ENCODE measurements around the gene HIVEP3. TPM values are rescaled to one million over a fixed set of nuclear protein-coding genes. Genes with fewer than 3 reads are reported as not detected.

Gene HIVEP3
- total RNA-seq, 1 donor from 2014 or later: 5.7 TPM

DNA sequence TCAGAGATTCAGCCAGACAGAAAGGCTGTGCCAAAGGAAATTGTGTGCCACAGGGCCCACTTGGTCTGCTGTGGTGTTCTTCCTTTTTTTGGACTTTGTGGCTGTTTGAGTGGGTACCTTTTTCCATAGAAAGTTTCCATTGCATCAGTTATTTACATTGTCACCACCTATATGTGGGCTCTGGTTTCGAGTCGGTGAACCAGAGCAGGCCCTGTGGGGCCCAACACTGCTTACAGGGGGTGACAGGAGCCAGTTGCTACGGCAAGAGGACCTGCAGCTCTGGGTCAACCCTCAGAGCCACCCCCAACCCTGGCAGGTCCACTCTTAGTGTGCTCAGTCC is 277.3 kb downstream of the HIVEP3 start:
- no peak for DNase-seq
- intact Hi-C loops (cut with micrococcal nuclease): no loop called here
- no peak overlapping the region for H3K4me3 ChIP-seq
- no peaks in the 10 kb centered on the region for H3K27me3 ChIP-seq (ENCODE audit: low read depth)
- H3K9me3 ChIP-seq (replicated peaks): no peaks in the 10 kb centered on the region
- no peak overlapping the region for H3K27ac ChIP-seq (replicated peaks)
- H3K4me1 ChIP-seq: no peaks in the 10 kb centered on the region
- no peaks in the 10 kb centered on the region for H3K36me3 ChIP-seq
- TF ChIP-seq, protein P1, sequence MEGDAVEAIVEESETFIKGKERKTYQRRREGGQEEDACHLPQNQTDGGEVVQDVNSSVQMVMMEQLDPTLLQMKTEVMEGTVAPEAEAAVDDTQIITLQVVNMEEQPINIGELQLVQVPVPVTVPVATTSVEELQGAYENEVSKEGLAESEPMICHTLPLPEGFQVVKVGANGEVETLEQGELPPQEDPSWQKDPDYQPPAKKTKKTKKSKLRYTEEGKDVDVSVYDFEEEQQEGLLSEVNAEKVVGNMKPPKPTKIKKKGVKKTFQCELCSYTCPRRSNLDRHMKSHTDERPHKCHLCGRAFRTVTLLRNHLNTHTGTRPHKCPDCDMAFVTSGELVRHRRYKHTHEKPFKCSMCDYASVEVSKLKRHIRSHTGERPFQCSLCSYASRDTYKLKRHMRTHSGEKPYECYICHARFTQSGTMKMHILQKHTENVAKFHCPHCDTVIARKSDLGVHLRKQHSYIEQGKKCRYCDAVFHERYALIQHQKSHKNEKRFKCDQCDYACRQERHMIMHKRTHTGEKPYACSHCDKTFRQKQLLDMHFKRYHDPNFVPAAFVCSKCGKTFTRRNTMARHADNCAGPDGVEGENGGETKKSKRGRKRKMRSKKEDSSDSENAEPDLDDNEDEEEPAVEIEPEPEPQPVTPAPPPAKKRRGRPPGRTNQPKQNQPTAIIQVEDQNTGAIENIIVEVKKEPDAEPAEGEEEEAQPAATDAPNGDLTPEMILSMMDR (IDR thresholded peaks at IDR 0.05; ENCODE audit: borderline replicate concordance): no peak

DNA sequence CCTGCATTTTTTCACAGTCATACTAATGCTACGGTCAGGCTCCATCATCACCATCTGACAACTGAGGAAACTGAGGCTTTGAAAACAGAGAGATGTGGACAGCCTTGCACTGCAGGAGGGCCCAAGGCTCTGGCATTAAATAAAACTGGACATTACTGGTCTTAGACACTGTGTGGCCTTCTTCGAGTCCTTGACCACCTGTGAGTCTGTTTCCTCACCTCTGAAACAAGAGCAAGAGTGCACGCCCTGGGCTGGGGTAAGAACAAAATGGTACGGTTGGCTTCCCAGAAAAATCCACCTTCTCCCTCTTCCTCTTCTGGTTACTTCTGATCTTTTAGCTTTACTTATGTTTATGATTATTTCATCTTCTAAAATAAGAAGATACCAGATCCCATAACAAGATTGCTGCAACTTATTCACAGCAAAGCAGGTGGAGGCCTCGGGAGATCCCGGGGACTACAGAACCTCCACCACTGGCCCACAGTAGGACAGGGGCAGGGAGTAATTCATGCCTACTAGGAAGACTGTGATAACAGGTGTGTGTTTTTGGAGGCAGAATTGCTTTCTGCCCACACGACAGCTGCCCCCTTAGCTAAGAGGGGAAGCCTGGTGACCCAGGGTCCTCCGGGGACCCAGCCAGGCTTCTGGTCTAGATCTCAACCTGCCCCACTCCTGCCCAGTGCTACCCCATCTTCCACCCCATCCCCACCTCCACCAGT is 277.8 kb downstream of the HIVEP3 start:
- H3K27ac ChIP-seq (replicated peaks): no peak overlapping the region
- no peak overlapping the region for H3K4me3 ChIP-seq

DNA sequence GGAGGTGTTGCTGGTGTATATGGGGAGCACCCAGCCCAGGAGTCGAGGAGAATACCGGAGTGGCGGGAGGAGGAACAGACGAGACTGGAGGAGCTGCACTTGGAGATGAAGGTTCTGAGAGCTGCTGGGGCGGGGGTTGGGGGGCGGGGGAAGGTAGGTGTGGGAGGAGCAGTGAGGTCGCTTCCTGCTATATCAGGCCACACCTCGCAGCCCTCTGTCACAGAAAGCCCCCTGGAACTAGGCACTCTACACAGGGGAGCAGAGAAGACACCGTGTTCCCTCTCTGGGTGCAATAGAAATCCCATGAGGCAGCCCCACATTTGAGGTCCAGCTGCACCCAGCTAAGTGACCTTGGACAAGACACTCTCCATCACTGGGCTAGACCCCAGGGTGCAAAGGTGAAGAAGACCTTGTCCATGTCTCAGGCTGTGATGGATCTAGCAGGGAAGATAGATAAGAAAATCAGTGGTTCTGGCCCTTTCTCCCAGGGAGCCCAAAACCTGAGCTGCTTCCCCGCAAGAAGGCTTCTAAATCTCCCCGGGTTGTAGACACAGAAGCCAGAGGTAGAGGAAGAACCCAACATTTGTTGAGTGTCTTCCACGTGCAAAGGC is 278.5 kb downstream of the HIVEP3 start:
- Histone ChIP-seq H3K4me1 (no peaks in the 10 kb centered on the region), H3K27me3 (ENCODE audit: low read depth) (no peaks in the 10 kb centered on the region), H3K36me3 (no peaks in the 10 kb centered on the region), H3K4me3 (no peak overlapping the region), H3K27ac (replicated peaks) (no peak overlapping the region), H3K9me3 (replicated peaks) (no peaks in the 10 kb centered on the region)
- TF ChIP-seq, protein P1 (IDR thresholded peaks at IDR 0.05; ENCODE audit: borderline replicate concordance): no peak
- DNase-seq: no peak
- intact Hi-C loops (cut with micrococcal nuclease): no loop called here

More for the DNA sequence above, 277.8 kb downstream of the HIVEP3 start:
- DNase-seq: no peak
- H3K4me1 ChIP-seq: no peaks in the 10 kb centered on the region
- TF ChIP-seq, protein P1 (IDR thresholded peaks at IDR 0.05; ENCODE audit: borderline replicate concordance): no peak
- no peaks in the 10 kb centered on the region for H3K36me3 ChIP-seq
- no peaks in the 10 kb centered on the region for H3K9me3 ChIP-seq (replicated peaks)
- intact Hi-C loops (cut with micrococcal nuclease): no loop called here
- H3K27me3 ChIP-seq (ENCODE audit: low read depth): no peaks in the 10 kb centered on the region

DNA sequence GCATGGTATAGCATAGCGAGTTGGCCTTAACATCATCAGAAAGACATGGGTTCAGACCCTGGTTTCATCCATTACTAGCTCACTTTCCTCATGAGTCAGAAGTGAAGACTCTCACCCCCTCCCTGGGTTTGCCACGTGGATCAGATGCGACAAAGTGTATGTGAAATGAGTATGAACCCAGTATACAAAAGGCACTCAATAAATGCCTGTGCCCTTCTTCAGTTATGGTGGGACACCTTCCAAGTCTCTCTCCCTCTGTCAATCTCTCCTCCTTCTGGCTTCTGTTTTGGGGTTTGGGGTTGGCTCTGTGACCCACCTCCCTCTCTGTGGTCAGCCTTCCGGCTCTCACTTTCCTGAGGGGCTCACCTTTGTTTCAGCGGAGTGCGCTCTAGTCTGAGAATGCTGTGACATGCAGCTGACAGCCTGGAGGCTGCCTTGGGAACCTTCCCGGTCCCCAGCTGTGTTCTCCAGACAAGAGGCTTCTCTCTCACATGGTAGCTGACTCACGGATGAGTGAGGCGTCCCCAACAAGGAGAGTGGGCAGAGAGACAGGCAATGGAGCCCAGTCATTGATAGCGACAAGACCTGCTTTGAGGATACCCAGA is 279.3 kb downstream of the HIVEP3 start:
- TF ChIP-seq, protein P1 (IDR thresholded peaks at IDR 0.05; ENCODE audit: borderline replicate concordance): no peak
- intact Hi-C loops (cut with micrococcal nuclease): no loop called here
- H3K27me3 ChIP-seq (ENCODE audit: low read depth): no peaks in the 10 kb centered on the region
- H3K4me1 ChIP-seq: no peaks in the 10 kb centered on the region
- H3K27ac ChIP-seq (replicated peaks): no peak overlapping the region
- H3K9me3 ChIP-seq (replicated peaks): no peaks in the 10 kb centered on the region
- no peaks in the 10 kb centered on the region for H3K36me3 ChIP-seq
- no peak overlapping the region for H3K4me3 ChIP-seq
- DNase-seq: no peak

DNA sequence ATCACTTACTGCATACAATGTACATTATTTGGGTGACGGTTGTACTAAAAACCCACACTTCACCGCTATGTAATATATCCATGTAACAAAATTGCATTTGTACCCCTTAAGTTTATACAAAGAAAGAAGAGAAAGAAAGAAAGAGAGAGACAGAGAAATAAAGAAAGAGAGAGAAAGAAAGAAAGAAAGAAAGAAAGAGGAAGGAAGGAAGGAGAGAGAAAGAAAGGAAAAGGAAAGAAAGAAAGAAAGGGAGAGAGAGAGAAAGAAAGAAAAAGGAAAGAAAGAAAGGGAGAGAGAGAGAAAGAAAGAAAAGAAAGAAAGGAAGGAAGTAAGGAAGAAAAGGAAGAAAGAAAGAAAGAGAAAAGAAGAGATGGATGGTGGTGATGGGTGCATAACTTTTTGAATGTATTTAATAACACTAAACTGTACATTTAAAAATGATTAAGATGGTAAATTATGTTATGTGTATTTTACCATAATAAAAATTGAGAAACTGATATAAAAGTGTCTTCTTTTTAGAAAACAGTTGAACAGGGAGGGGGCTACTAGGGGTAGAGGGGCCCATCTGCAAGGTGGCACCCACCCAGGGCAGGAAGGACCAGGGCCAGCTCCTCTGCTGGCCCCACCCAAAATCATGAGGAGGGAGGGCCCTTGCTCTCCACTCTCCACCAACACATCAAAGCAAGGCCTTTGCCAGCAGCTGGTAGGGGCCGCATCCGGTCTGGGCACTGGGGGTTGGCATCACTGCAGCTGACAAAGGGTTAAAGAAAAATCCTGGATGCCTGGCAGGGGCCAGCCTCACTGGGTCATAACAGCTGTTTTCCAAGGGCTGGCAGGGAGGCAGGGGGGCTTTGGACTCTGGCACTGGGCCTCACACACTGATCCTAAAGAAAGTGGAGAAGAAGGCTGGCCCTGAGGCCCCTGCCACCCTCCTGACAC is 280.4 kb downstream of the HIVEP3 start:
- Histone ChIP-seq H3K4me1 (no peaks in the 10 kb centered on the region), H3K9me3 (replicated peaks) (no peaks in the 10 kb centered on the region), H3K27ac (replicated peaks) (no peak overlapping the region), H3K4me3 (no peak overlapping the region), H3K36me3 (no peaks in the 10 kb centered on the region), H3K27me3 (ENCODE audit: low read depth) (no peaks in the 10 kb centered on the region)
- DNase-seq: no peak
- intact Hi-C loops (cut with micrococcal nuclease): no loop called here
- TF ChIP-seq, protein P1 (IDR thresholded peaks at IDR 0.05; ENCODE audit: borderline replicate concordance): no peak

All from left ventricle myocardium inferior (tissue), 1 donor.